SK-MEL-5 (cell line): Measurements from ENCODE around the gene DPPA4. TPM values are rescaled to one million over a fixed set of nuclear protein-coding genes. Genes with fewer than 3 reads are reported as not detected.
"Not testable (repeated sequence)": the region's sequence is repeated elsewhere in the genome, so short reads cannot be mapped to it uniquely, and the experiment has no call there.

Experiments used
- DNase-seq: peaks from one replicate; pipeline ENCODE4 v3.0.0-alpha.2; 2016; ENCODE audit warnings: low read depth, low spot score
- in situ Hi-C: cut with HindIII; loops from 2 replicates; pipeline ENCODE4 v1.10.0; 2016; ENCODE audit warnings: low sequenced_read_pairs, high pct_unique_total_duplicates, low pct_unique_long_range_greater_than_20kb
- polyA plus RNA-seq, 2 experiments: library from polyadenylated mRNA; depleted of rRNA; stranded (reverse); fragments of >200 nt; gene quantifications; 2 replicates each; pipeline ENCODE4 v1.2.3, GENCODE V29; 2015
- total RNA-seq: library from RNA; depleted of rRNA; stranded (reverse); fragments of >200 nt; shearing (Covaris generic); gene quantifications from 2 replicates; pipeline ENCODE4 v1.2.3, GENCODE V29; 2014; rRNA removed

DPPA4 gene
- 0.32 TPM in 1 of 2 replicates, not detected in the other for total RNA-seq
- polyA plus RNA-seq (2015; cell fraction: cytosol; rRNA removed): not detected in 2 replicates
- not detected in 2 replicates for polyA plus RNA-seq (2015; cell fraction: nucleus; rRNA removed)

GRCh38 chr3:109337393-109337792 lies at the start of gene DPPA4:
DPPA4 (minus strand) TSS chr3:109337546; CDS start chr3:109337517, 29 bp downstream.
- in situ Hi-C loops: no loop called here
- DNase-seq: no peak

GRCh38 chr3:109385442-109386318 lies 48.3 kb upstream of the DPPA4 start:
- no peak for DNase-seq
- in situ Hi-C loops: no loop called here

- in situ Hi-C loops: no loop called here
- no peak for DNase-seq
These were observed 46.8 kb upstream of the DPPA4 start for GRCh38 chr3:109384164-109384563.

DNA sequence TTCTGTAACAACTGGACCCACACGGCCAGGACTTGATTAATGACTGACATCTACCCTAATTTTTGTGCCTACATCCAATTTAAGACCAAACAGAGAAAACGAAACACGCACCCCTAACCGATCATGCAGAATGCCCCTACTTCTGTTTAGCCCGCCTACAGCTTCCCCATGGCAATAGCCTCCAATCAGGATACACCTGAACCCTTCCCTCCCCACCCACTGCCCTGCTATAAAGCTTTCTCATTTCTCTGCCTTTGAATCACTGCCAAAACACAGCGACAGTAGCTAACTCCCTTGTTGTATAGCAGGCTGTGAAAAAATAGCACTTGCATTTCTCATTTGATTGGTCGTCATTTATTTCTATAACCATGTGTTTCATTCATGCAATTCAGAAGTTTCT lies 45.2 kb upstream of the DPPA4 start:
- in situ Hi-C loops: no loop called here
- no peak for DNase-seq

DNA sequence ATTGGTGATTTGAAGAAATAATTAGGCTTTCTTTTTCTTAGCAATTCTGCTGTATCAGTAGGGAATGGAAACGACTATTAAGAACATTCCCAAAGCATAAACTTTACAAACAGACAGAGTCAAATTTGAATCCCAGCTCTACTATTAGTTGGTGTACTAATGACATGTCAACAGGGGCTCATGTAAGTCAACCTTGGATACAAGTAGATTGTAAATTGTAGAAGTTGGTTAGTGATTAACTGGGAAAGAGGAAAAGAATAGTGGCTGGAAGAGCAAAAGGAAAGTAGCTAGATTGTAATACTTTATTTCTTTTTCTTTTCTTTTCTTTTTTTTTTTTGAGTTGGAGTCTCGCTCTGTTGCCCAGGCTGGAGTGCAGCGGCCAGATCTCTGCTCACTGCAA lies 38.6 kb upstream of the DPPA4 start:
- no peak for DNase-seq
- in situ Hi-C loops: no loop called here

DNA sequence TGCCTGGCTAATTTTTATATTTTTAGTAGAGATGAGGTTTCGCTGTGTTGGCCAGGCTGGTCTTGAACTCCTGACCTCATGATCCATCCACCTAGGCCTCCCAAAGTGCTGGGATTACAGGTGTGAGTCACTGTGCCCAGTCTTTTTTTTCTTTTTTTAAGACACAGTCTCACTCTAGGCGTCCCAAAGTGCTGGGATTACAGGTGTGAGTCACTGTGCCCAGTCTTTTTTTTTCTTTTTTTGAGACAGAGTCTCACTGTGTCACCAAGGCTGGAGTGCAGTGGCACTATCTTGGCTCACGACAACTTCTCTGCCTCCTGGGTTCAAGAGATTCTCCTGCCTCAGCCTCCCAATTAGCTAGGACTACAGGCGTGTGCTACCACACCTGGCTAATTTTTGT lies 37.1 kb upstream of the DPPA4 start:
- DNase-seq, in situ Hi-C loops: not testable (repeated sequence)

- in situ Hi-C loops: no loop called here
- DNase-seq: no peak
These were observed 36.6 kb upstream of the DPPA4 start for GRCh38 chr3:109373933-109374332.

DNA sequence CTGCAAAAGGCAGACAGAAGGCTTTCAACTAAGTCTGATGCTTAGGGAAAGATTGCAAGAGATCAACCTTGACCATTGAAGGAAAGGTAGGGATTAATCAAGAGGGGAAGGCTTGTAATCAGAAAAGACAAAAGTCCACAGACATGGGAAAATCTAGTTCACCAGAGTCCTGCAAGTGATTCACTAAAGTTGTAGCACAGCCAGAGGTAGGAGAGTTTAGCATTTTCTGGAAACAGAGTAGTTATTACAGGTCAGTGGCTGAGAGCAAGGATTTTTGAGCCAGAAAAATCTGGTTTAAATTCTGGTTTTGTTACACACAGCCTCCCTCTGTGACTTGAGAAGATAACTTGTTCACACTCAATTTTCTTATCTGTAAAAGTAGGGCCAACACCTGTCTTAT lies 35.3 kb upstream of the DPPA4 start:
- DNase-seq: no peak
- in situ Hi-C loops: no loop called here

DNA sequence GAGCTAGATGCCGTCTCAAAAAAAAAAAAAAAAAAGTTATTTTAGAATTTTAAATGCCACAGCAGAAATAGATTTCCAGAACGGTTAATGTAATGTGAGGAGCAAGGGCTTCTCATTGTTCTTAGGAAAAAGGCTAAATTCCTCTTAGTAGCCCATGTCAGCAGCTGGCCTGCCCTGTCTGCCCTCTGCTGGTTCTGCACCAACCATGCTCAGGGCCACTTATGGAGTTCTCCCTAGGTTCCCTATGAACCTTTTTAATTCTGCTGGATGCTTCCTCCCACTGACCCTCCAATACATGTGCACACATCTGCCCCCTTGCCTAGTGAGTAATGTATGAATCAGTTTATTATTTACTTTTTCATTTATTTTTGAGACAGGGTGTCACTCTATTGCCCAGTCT lies 32.2 kb upstream of the DPPA4 start:
- peak; percentile 58 for DNase-seq
- in situ Hi-C loops: no loop called here

DNA sequence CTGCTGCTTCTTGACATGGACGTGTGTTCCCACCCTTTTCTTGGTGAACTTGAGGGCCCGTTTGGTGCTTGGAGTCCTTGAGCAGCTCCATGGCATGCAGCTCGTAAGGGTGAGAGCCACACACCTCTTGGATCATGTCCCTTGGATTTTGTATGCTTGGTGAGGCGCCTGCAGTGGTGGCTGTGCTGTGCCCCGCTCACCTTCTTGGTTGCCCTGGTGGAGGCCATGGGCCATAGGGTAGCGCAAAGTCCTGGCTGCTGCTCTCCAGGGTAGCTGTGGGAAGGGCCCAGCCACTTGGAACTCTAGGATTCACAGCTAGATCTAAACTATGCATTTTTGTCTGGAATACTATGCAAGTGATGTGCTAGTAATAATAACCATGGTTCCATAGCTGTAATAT lies 26.7 kb upstream of the DPPA4 start:
- DNase-seq: no peak
- in situ Hi-C loops: no loop called here

GRCh38 chr3:109363634-109364033 lies 26.3 kb upstream of the DPPA4 start:
- in situ Hi-C loops: no loop called here
- no peak for DNase-seq

DNA sequence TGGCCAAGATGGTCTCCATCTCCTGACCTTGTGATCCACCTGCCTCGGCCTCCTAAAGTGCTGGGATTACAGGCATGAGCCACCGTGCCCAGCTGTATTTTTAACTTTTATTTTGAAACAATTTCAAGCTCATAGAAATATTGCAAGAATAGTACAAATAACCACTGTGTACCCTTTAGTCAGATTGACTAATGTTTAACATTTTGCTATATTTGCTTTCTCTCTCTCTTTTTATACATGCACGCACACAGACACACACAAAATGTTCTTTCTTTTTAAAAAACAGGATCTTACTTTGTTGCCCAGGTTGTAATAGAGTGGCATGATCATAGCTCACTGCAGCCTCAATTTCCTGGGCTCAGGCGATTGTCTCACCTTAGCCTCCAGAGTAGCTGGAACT lies 25.5 kb upstream of the DPPA4 start:
- DNase-seq: no peak
- in situ Hi-C loops: no loop called here

DNA sequence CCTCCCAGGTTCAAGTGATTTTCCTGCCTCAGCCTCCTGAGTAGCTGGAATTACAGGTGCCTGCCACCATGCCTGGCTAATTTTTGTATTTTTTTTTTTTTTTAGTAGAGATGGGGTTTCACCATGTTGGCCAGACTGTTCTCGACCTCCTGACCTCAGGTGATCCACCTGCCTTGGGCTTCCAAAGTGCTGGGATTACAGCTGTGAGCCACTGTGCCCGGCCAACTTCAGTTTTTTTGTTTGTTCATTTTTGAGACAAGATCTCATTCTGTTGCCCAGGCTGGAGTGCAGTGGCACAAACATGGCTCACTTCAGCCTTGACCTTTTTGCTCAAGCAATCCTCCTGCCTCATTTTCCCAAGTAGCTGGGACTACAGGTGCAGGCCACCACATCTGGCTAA lies 21.5 kb upstream of the DPPA4 start:
- DNase-seq, in situ Hi-C loops: not testable (repeated sequence)

- in situ Hi-C loops: no loop called here
- no peak for DNase-seq
These were observed 19.3 kb upstream of the DPPA4 start for GRCh38 chr3:109356442-109357155.

- no peak for DNase-seq
- in situ Hi-C loops: no loop called here
These were observed 18.5 kb upstream of the DPPA4 start for GRCh38 chr3:109355625-109356441.

DNA sequence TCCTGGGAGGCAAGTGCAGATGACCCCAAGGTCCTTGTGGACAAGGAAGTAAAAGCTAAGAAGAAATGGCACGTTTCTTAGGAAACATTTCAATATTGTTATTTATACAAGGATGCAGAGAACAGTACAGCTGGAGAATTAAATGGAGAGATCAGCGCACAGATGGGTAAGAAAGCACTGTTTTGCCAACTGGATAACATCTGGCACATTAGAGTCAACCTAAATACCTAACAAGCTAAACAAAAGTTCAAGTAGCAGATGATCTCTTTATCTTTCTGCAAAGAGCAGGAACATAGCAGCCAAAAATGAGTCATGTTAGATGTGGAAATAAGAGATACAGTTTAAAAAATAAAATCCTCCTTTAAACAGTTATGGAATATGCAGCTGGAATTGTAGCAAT lies 15.7 kb upstream of the DPPA4 start:
- no peak for DNase-seq
- in situ Hi-C loops: no loop called here

- DNase-seq: no peak
- in situ Hi-C loops: no loop called here
These were observed 13.9 kb upstream of the DPPA4 start for GRCh38 chr3:109351231-109351630.

DNA sequence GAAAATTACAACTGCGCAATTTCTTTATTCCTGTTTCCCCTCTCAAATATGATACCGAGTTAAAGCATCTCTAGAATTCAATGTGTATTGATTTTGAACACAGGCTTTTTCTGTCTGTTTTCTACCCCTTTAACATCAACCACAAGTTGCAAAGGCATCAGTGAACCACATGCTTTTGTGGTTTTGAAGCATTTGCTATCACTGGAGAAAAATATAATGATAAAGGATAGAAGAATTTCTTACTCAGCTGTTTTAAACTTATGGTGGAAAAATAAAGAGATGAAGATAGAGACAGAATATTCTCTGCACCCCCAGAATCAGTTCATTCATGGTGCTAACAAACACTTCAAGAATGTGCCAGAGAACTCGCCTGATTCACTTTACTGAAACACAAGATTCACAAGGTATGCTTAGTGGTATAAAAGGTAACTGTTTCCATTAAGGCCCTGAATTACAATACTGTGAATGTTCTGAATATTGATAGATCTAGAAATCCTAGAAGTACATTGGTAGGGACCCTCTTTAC lies 9.5 kb upstream of the DPPA4 start:
- no peak for DNase-seq
- in situ Hi-C loops: no loop called here
